ENCODE data around the gene PHF10.

GRCh38 chr6:169755162-169755561, 30.9 kb upstream of the PHF10 start:
- TF ChIP-seq POLR2A (IDR thresholded peaks at IDR 0.05) (no peak), CTCF (IDR thresholded peaks at IDR 0.05) (no peak)

Data from lower leg skin (tissue), 3 donors.